ENCODE measurements around the gene CSN2. TPM values are rescaled to one million over a fixed set of nuclear protein-coding genes. Genes with fewer than 3 reads are reported as not detected.
A peak's percentile ranks its signal among the peaks of the same experiment; 100 is the strongest.

The CSN2 gene
- total and polyA plus RNA-seq, 2 of the 8 experiments (the other 6 are each of a cell fraction or from before 2014, with no cell fraction given), result not detected

DNA sequence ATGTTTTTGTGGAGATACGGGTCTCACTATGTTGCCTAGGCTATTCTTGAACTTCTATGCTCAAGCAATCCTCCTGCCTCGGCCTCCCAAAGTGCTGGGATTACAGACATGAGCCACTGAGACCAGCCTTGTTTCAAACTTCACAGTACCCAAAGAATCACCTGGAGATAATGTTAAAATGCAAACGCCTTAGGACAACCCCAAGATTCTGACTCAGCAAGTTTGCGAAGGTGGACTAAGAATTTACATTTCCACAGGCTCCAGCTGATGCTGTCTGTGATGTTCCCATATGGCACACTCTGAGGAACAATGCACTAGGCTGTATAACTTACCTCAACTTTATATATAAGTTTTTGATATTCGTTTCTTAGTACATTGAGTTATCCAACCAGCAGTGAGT, 29.3 kb upstream of the CSN2 start:
- Histone ChIP-seq H3K79me2 (ENCODE audit: control insufficient read depth in 1 of 2, insufficient read depth in 2 of 2, low read length in 2 of 2) (no peaks in the 10 kb centered on the region), H4K91ac (replicated peaks; ENCODE audit: insufficient read length, low read length) (no peak overlapping the region), H3K4me1 (replicated peaks in 1 of 4; ENCODE audit: control insufficient read depth in 3 of 4, insufficient read depth in 4 of 4, low read length in 3 of 4) (no peaks in the 10 kb centered on the region), H3K4me3 (ENCODE audit: extremely low read depth in 1 of 4, insufficient read depth in 2 of 4, low read depth in 3 of 4, low read length in 4 of 4) (no peak overlapping the region), H3K4ac (replicated peaks; ENCODE audit: insufficient read length, low read depth, low read length) (no peak overlapping the region), H3K23ac (ENCODE audit: insufficient read length) (no peak overlapping the region), H2BK120ac (replicated peaks; ENCODE audit: low read depth, low read length) (no peak overlapping the region), H2BK20ac (ENCODE audit: low read length) (no peak overlapping the region), H2BK5ac (ENCODE audit: low read depth, low read length) (no peak overlapping the region), H3K56ac (replicated peaks; ENCODE audit: insufficient read length, low read depth, low read length) (no peak overlapping the region), H3K79me1 (ENCODE audit: low read depth, low read length) (no peaks in the 10 kb centered on the region), H4K5ac (ENCODE audit: insufficient read length, low read depth, low read length) (no peak overlapping the region), H3K9me3 (ENCODE audit: insufficient read depth in 2 of 2, low read depth in 1 of 2, low read length in 1 of 2) (no peaks in the 10 kb centered on the region), H3K36me3 (ENCODE audit: control insufficient read depth in 2 of 4, insufficient read depth in 4 of 4, low read length in 3 of 4) (no peaks in the 10 kb centered on the region), H2BK15ac (ENCODE audit: low read length) (no peak overlapping the region), H3K18ac (ENCODE audit: extremely low read depth, low read length) (no peak overlapping the region), H3K4me2 (ENCODE audit: insufficient read depth in 1 of 2, low read depth in 2 of 2, low read length in 2 of 2) (no peak overlapping the region), H3K23me2 (ENCODE audit: low read depth, low read length) (no peaks in the 10 kb centered on the region), H3K14ac (ENCODE audit: insufficient read length) (no peak overlapping the region), H2AK5ac (ENCODE audit: low read depth, low read length) (no peak overlapping the region), H3K27me3 (replicated peaks in 1 of 4; ENCODE audit: control insufficient read depth in 3 of 4, extremely low read depth in 1 of 4, insufficient read depth in 3 of 4, low read length in 3 of 4) (no peaks in the 10 kb centered on the region), H4K20me1 (replicated peaks in 1 of 2; ENCODE audit: control insufficient read depth in 1 of 2, insufficient read depth in 2 of 2, low read length in 2 of 2) (no peaks in the 10 kb centered on the region), H2BK12ac (ENCODE audit: low read depth, low read length) (no peak overlapping the region), H3K9ac (replicated peaks in 1 of 4; ENCODE audit: extremely low read depth in 1 of 4, low read depth in 3 of 4, low read length in 3 of 4) (no peak overlapping the region), H2AFZ (ENCODE audit: low read length) (no peak overlapping the region), H4K8ac (ENCODE audit: extremely low read depth, insufficient read depth, low read length) (no peak overlapping the region), H3K27ac (ENCODE audit: low read depth, low read length) (no peak overlapping the region)
- 91% methylated on average over 5 of the region's 5 CpGs; no CpG with 5 or more reads in 1 of the 2 experiments for WGBS, 2 experiments (ENCODE audit: extremely low coverage in 1 of 2, insufficient coverage in 1 of 2, insufficient read length in 1 of 2, insufficient replicate concordance in 2 of 2, low coverage in 1 of 2, low lambda C conversion rate in 2 of 2, missing lambda C conversion rate in 1 of 2)
- TF ChIP-seq, protein P1, sequence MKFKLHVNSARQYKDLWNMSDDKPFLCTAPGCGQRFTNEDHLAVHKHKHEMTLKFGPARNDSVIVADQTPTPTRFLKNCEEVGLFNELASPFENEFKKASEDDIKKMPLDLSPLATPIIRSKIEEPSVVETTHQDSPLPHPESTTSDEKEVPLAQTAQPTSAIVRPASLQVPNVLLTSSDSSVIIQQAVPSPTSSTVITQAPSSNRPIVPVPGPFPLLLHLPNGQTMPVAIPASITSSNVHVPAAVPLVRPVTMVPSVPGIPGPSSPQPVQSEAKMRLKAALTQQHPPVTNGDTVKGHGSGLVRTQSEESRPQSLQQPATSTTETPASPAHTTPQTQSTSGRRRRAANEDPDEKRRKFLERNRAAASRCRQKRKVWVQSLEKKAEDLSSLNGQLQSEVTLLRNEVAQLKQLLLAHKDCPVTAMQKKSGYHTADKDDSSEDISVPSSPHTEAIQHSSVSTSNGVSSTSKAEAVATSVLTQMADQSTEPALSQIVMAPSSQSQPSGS (IDR thresholded peaks at IDR 0.05; ENCODE audit: low read length), result no peak
- TF ChIP-seq POLR2AphosphoS5 (IDR thresholded peaks at IDR 0.05; ENCODE audit: low read depth, low read length) (no peak), SRF (IDR thresholded peaks at IDR 0.05; ENCODE audit: low read depth, low read length) (no peak), SIRT6 (IDR thresholded peaks at IDR 0.05; ENCODE audit: low read length) (no peak), CBX8 (IDR thresholded peaks at IDR 0.05; ENCODE audit: borderline replicate concordance, low read depth, low read length) (no peak), EZH2 (IDR thresholded peaks at IDR 0.05; ENCODE audit: low read depth, low read length, severe bottlenecking) (no peak), TAF7 (optimal IDR thresholded peaks at IDR 0.05; ENCODE audit: borderline replicate concordance, low read depth, low read length) (no peak), MAFK (IDR thresholded peaks at IDR 0.05; ENCODE audit: low read depth, low read length) (peak; percentile 51; the same call in 1 of the 2 replicates), BACH1 (IDR thresholded peaks at IDR 0.05; ENCODE audit: low read length) (peak; percentile 46; the same call in 1 of the 2 replicates), SP1 (IDR thresholded peaks at IDR 0.05; ENCODE audit: low read depth, low read length) (no peak), TCF12 (IDR thresholded peaks at IDR 0.05; ENCODE audit: low read depth, low read length) (no peak), PHF8 (conservative IDR thresholded peaks at IDR 0.05; ENCODE audit: low read depth, low read length) (no peak)
- TF ChIP-seq, protein P2, sequence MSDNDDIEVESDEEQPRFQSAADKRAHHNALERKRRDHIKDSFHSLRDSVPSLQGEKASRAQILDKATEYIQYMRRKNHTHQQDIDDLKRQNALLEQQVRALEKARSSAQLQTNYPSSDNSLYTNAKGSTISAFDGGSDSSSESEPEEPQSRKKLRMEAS (IDR thresholded peaks at IDR 0.05), result no peak
- ChIA-PET POLR2A (ENCODE audit: partially characterized antibody) (no interaction called here), CTCF (ENCODE audit: partially characterized antibody) (no interaction called here)
- no peak for FAIRE-seq
- no peak for DNase-seq (ENCODE audit: low read depth in 1 of 2, low spot score in 2 of 2)
